Measurements from ENCODE around the gene AGRN.
"Not testable (repeated sequence)": the region's sequence is repeated elsewhere in the genome, so short reads cannot be mapped to it uniquely, and the experiment has no call there.

The AGRN gene

GRCh38 chr1:1001057-1001783 lies 18.7 kb upstream of the AGRN start:
- DNase-seq = no peak

GRCh38 chr1:1003618-1004419 lies 16.1 kb upstream of the AGRN start:
- no peak for DNase-seq

- DNase-seq = no peak
These were observed 15.5 kb upstream of the AGRN start for GRCh38 chr1:1004420-1004779.

- DNase-seq = no peak
These were observed 14.9 kb upstream of the AGRN start for GRCh38 chr1:1004780-1005697.

- DNase-seq = no peak
These were observed 14.1 kb upstream of the AGRN start for GRCh38 chr1:1005774-1006304.

GRCh38 chr1:1006305-1007159 lies 13.4 kb upstream of the AGRN start:
- DNase-seq = no peak

- DNase-seq = not testable (repeated sequence)
These were observed 9.8 kb upstream of the AGRN start for GRCh38 chr1:1010131-1010530.

GRCh38 chr1:1011396-1011949 lies 8.4 kb upstream of the AGRN start:
- DNase-seq = no peak

- DNase-seq = not testable (repeated sequence)
These were observed 7.2 kb upstream of the AGRN start for GRCh38 chr1:1012736-1013104.

GRCh38 chr1:1013105-1013921 lies 6.6 kb upstream of the AGRN start, which contains the start of gene ISG15:
Gene ISG15 (plus strand): TSS chr1:1013497. CDS start chr1:1013574, 77 bp downstream.
- DNase-seq = peak; percentile 73 to 76

- no peak for DNase-seq
These were observed 5.8 kb upstream of the AGRN start for GRCh38 chr1:1013922-1014648.

GRCh38 chr1:1014799-1015681 lies 4.9 kb upstream of the AGRN start:
- no peak for DNase-seq

- not testable (repeated sequence) for DNase-seq
These were observed 2.3 kb upstream of the AGRN start for GRCh38 chr1:1017397-1018320.

- not testable (repeated sequence) for DNase-seq
These were observed 1.6 kb upstream of the AGRN start for GRCh38 chr1:1018321-1018685.

GRCh38 chr1:1019122-1019999 lies 559 bp upstream of the AGRN start:
- DNase-seq = peak; percentile 74 to 85

GRCh38 chr1:1020415-1021009 lies 592 bp downstream of the AGRN start:
- DNase-seq = no peak
